Vagina (tissue), 2 donors: Measurements from ENCODE around the gene PTPN1.

Experiments
- POLR2AphosphoS5 ChIP-seq, 2 donors: sonication (generic); formaldehyde crosslinking; IDR thresholded peaks; one replicate each; pipeline ENCODE4 v1.9.0; 2017; ENCODE audit warnings: antibody characterized with exemption in 2 of 2, mild to moderate bottlenecking in 2 of 2, low read depth in 1 of 2; ENCODE audit not compliant: insufficient read depth in 1 of 2
- TF ChIP-seq, protein P1 (sequence below), 3 experiments: fragments of 450-650 bp in 2 of 3; fragments of 200-600 bp in 1 of 3; sonication (generic) in 1 of 3; IDR thresholded peaks; one replicate each; pipeline ENCODE4 v1.5.1; 2017 to 2019; ENCODE audit warnings: antibody characterized with exemption in 3 of 3, mild to moderate bottlenecking in 2 of 3, moderate library complexity in 2 of 3

DNA sequence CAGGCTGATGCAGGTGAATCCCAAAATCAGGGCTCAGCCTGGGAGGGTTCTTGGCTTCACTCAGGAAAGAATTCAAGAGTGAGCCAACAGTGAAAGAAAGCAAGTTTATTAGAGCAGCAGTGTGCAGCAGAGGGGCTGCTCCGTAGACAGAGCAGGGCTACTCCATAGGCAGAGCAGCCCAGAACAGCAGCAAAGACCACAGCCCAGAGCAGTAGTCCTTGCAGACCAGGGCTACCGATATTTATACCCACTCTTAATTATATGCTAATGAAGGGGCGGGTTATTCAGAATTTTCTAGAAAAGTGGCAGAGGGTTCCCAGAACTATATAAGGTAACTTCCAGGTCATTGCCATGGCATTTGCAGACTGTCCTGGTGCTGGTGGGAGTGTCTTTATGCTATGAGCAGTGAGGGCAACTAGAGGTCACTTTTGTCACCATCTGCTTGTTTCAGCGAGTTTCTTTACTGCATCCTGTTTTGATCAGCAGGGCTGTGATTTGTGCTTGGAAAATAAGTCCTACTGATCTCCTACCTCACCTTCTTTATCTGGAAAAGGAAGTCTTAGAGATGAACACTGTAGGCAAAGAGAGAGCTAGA is 39.8 kb upstream of the PTPN1 start:
- TF ChIP-seq, protein P1, sequence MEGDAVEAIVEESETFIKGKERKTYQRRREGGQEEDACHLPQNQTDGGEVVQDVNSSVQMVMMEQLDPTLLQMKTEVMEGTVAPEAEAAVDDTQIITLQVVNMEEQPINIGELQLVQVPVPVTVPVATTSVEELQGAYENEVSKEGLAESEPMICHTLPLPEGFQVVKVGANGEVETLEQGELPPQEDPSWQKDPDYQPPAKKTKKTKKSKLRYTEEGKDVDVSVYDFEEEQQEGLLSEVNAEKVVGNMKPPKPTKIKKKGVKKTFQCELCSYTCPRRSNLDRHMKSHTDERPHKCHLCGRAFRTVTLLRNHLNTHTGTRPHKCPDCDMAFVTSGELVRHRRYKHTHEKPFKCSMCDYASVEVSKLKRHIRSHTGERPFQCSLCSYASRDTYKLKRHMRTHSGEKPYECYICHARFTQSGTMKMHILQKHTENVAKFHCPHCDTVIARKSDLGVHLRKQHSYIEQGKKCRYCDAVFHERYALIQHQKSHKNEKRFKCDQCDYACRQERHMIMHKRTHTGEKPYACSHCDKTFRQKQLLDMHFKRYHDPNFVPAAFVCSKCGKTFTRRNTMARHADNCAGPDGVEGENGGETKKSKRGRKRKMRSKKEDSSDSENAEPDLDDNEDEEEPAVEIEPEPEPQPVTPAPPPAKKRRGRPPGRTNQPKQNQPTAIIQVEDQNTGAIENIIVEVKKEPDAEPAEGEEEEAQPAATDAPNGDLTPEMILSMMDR (IDR thresholded peaks at IDR 0.05): no peak
- TF ChIP-seq POLR2AphosphoS5 (IDR thresholded peaks at IDR 0.05; ENCODE audit: insufficient read depth in 1 of 2, low read depth in 1 of 2): no peak
